ENCODE measurements around the gene KANK2.

DNA sequence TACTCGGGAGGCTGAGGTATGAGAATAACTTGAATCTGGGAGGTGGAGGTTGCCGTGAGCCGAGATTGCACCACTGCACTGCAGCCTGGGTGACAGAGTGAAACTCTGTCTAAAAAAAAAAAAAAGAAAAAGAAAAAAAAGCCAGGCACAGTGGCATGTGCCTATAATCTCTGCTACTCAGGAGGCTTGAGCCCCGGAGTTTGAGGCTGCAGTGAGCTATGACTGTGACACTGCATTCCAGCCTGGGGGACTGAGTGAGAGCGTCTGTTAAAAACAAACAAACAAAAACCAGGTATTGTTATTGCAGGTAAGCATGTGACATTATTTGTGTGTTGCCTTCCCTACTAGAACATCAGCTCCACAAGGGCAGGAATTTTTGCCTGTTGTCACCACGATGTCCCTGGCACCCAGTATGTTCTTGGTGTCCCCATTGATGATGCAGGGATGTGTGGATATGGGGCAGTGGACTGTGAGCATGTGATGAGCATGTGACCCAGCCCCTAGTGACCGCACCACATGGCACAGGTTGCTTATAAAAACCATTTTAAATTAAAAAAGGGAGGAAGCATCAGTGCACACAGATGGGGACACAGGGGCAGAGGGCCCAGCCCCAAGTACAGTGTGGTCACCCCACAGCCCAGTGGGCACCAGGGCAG is 1.6 kb upstream of the KANK2 start:
- TF ChIP-seq, protein P1, sequence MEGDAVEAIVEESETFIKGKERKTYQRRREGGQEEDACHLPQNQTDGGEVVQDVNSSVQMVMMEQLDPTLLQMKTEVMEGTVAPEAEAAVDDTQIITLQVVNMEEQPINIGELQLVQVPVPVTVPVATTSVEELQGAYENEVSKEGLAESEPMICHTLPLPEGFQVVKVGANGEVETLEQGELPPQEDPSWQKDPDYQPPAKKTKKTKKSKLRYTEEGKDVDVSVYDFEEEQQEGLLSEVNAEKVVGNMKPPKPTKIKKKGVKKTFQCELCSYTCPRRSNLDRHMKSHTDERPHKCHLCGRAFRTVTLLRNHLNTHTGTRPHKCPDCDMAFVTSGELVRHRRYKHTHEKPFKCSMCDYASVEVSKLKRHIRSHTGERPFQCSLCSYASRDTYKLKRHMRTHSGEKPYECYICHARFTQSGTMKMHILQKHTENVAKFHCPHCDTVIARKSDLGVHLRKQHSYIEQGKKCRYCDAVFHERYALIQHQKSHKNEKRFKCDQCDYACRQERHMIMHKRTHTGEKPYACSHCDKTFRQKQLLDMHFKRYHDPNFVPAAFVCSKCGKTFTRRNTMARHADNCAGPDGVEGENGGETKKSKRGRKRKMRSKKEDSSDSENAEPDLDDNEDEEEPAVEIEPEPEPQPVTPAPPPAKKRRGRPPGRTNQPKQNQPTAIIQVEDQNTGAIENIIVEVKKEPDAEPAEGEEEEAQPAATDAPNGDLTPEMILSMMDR (IDR thresholded peaks at IDR 0.05), result no peak
- no peak for TF ChIP-seq POLR2A (IDR thresholded peaks at IDR 0.05)

All from adrenal gland (tissue), 5 donors.